HEK293T (cell line): ENCODE measurements around the gene MAGEA9.
"Not testable (repeated sequence)": the region's sequence is repeated elsewhere in the genome, so short reads cannot be mapped to it uniquely, and the experiment has no call there.

Experiments
- CTCF ChIA-PET: fragments of 350-600 bp; formaldehyde crosslinking; extraction: SDS; loops from one replicate; lab custom pipeline; 2021; ENCODE audit warnings: antibody characterized with exemption, inconsistent platforms; lab: Yijun Ruan, JAX
- POLR2A ChIA-PET: fragments of 350-600 bp; formaldehyde crosslinking; extraction: SDS; loops from one replicate; lab custom pipeline; 2020; ENCODE audit warnings: antibody characterized with exemption, inconsistent platforms; lab: Yijun Ruan, JAX
- DNase-seq: peaks from one replicate; pipeline ENCODE4 v3.0.0; 2012; ENCODE audit warnings: mixed read lengths; ENCODE audit errors: extremely low spot score
- ARNT ChIP-seq: fragments of 450-650 bp; IDR thresholded peaks from 2 replicates; pipeline ENCODE4 v1.6.1; 2017; ENCODE audit warnings: mild to moderate bottlenecking
- BHLHE40 ChIP-seq: fragments of 450-650 bp; IDR thresholded peaks from 2 replicates; pipeline ENCODE4 v1.6.1; 2016; ENCODE audit warnings: mild to moderate bottlenecking, moderate library complexity, borderline replicate concordance
- CTBP1 ChIP-seq: fragments of 450-650 bp; IDR thresholded peaks from 2 replicates; pipeline ENCODE4 v1.6.1; 2016; ENCODE audit warnings: borderline replicate concordance
- ELF4 ChIP-seq: fragments of 450-650 bp; IDR thresholded peaks from 2 replicates; pipeline ENCODE4 v1.6.1; 2017; ENCODE audit warnings: antibody characterized with exemption
- FOXA1 ChIP-seq: fragments of 450-650 bp; IDR thresholded peaks from 2 replicates; pipeline ENCODE4 v1.6.1; 2016; ENCODE audit warnings: mild to moderate bottlenecking
- FOXK2 ChIP-seq: fragments of 450-650 bp; IDR thresholded peaks from 2 replicates; pipeline ENCODE4 v1.6.1; 2016; ENCODE audit warnings: mild to moderate bottlenecking
- FOXM1 ChIP-seq: fragments of 450-650 bp; IDR thresholded peaks from 2 replicates; pipeline ENCODE4 v1.6.1; 2017; ENCODE audit warnings: mild to moderate bottlenecking, borderline replicate concordance
- HDGF ChIP-seq: fragments of 450-650 bp; IDR thresholded peaks from 2 replicates; pipeline ENCODE4 v1.6.1; 2017; ENCODE audit warnings: antibody characterized with exemption, borderline replicate concordance
- L3MBTL2 ChIP-seq: fragments of 450-650 bp; conservative IDR thresholded peaks from 2 replicates; pipeline ENCODE4 v1.6.1; 2016; ENCODE audit warnings: mild to moderate bottlenecking
- LEF1 ChIP-seq: fragments of 450-650 bp; IDR thresholded peaks from 2 replicates; pipeline ENCODE4 v1.6.1; 2017; ENCODE audit warnings: mild to moderate bottlenecking, borderline replicate concordance
- NFRKB ChIP-seq: fragments of 450-650 bp; IDR thresholded peaks from 2 replicates; pipeline ENCODE4 v1.6.1; 2016; ENCODE audit warnings: mild to moderate bottlenecking, moderate library complexity
- SP1 ChIP-seq: fragments of 450-650 bp; IDR thresholded peaks from 2 replicates; pipeline ENCODE4 v1.6.1; 2017
- SUZ12 ChIP-seq: fragments of 450-650 bp; IDR thresholded peaks from 2 replicates; pipeline ENCODE4 v1.6.1; 2016; ENCODE audit warnings: mild to moderate bottlenecking
- TARDBP ChIP-seq: fragments of 450-650 bp; IDR thresholded peaks from 2 replicates; pipeline ENCODE4 v1.6.1; 2016
- ZNF384 ChIP-seq: fragments of 450-650 bp; IDR thresholded peaks from 2 replicates; pipeline ENCODE4 v1.6.1; 2016
- TF ChIP-seq, protein P1 (sequence below): fragments of 450-650 bp; IDR thresholded peaks from 2 replicates; pipeline ENCODE4 v1.6.1; 2016

MAGEA9 gene, protein sequence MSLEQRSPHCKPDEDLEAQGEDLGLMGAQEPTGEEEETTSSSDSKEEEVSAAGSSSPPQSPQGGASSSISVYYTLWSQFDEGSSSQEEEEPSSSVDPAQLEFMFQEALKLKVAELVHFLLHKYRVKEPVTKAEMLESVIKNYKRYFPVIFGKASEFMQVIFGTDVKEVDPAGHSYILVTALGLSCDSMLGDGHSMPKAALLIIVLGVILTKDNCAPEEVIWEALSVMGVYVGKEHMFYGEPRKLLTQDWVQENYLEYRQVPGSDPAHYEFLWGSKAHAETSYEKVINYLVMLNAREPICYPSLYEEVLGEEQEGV

DNA sequence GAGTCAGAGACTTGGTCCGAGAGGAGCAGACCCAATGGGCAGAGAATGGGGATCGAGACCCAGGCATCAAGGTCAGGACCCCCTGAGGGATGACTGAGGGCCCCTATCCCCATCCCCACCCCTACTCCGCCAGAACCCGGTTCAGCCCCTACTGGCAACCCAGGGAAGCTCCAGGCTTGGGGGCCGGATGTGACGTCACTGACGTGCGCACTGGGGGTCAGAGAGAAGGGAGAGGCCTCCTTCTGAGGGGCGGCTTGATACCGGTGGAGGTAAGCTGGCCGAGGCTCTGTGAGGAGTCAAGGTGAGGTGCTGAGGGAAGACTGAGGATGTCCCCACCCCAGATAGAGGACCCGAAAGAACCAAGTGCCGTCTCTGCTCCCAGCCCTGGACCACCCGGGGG, at the start of gene MAGEA9:
Gene MAGEA9, plus strand, starts transcription at position 204 of the 400 bp plus-strand sequence. CDS start 4,281 bp downstream, outside the sequence.
- POLR2A ChIA-PET, DNase-seq, CTCF ChIA-PET: not testable (repeated sequence)

DNA sequence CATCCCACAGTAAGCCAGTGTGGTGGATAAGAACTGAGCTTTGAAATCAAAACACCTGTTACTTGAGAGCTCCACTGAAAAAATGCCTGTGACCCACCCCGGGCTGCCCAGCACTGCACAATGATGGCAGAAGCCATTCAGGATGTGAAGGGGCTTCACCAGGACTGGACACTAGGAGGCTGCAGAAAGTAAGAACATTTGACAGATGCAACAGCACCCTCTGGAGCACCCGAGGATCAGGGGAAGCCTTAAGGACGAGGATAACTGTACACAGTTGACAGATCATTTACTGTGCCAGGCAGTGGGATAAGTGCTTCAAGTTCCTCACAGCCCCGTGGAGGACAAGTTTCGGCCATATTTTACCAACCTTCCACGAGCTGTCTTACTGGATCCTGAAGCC, 39.5 kb upstream of the MAGEA9 start:
- POLR2A ChIA-PET, CTCF ChIA-PET, DNase-seq: not testable (repeated sequence)

DNA sequence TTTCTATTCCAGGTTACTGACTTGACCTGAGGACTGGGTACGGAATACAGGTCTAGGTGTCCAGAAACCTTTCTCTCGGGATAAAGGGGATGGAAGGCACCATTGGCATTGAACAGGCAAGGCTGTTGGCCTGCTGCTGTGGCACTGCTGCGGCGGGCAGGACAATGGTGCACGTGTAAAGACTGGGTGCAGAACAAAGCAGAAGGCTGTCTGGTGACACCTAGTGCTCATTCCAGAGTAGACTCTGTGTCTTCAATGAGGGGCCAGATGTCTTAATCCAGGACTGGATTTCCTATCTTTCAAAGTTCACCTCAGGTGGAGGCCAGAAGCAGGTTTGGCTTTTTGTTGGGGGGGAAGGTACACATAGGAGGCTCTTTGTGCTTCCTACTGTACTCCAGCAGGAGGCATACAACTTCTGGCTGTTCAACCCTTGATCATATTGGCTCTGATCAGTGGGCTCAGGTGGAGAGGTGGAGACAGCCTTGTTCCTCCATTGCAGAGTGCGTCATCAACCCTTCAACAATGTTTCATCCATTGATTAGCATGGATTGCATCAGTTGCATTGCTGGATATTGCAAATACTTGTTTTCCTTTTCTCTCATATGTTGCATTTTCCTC, 35.2 kb upstream of the MAGEA9 start:
- DNase-seq, CTCF ChIA-PET, POLR2A ChIA-PET: not testable (repeated sequence)

DNA sequence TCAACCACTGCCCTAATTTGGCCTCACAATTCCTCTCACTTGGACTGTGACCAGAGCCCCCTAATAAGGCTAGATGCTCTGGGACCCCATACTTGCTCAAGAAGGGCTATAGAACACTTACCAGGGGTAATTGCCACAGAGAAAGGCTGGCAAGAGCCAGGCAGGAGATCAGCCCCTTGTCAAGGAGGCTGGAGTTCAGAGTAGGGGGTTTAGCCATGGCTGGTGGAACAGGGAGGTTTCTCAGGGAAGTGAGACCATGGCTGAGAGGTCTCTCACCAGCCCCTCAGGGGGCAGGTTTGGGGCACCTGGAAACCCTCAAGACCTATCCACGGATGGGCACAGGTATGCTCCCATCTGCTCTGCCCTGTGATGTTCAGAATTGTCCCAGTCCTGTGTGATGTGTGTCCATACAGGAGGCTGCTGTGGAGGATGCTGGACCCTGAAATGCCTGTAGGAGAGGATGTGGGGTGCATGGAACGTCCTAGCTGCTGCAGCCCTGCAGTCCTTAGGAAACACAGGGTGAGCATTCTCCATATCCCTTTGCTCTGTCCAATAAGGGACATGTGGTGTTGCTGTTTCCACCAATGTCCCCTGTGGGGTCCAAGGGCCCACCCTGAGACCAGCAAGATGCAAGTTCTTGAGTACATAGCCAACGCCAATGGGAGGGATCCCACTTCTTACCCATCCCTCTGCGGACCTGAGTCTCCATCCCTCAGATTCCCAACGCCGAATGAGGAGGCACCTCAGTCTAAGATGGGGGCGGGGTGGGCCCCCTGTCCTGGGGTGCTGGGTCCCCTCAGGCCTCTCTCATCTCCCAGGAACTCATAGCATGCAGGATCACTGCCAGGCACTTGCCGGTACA, 24.3 kb upstream of the MAGEA9 start:
- TF ChIP-seq L3MBTL2 (no peak), ZNF384 (no peak), CTBP1 (no peak), SP1 (no peak), NFRKB (no peak), FOXM1 (no peak), ELF4 (no peak)
- DNase-seq = no peak
- CTCF ChIA-PET = no interaction called here
- POLR2A ChIA-PET = no interaction called here

DNA sequence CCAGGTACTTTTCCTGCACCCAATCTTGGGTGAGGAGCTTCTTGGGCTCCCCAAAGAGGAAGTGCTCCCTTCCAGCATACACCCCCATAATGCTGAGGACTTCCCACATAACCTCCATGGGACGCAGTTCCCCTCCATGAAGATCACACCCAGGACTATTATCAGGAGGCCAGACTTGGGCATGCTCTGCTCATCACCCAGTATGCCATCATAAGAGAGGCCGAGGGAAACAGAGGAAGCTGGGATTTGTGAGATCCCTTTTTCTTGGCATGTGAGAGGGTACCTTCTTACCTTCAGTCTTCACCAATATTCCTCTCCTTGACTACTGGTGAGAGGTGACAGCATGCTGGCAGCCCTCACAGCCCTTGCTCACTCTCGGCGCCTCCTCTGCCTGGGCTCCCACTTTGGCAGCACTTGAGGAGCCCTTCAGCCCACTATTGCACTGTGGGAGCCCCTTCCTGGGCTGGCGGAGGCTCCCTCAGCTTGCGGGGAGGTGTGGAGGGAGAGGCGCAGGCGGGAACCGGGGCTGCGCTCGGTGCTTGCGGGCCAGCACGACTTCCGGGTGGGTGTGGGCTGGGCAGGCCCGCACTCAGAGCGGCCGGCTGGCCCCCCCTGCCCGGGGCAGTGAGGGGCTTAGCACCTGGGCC, 23.5 kb upstream of the MAGEA9 start:
- no peak for DNase-seq
- TF ChIP-seq TARDBP = no peak
- no peak for TF ChIP-seq ZNF384
- no peak for TF ChIP-seq ARNT
- TF ChIP-seq CTBP1 = no peak
- TF ChIP-seq L3MBTL2 = no peak
- TF ChIP-seq FOXK2 = no peak
- TF ChIP-seq ELF4 = no peak
- no peak for TF ChIP-seq FOXM1
- TF ChIP-seq NFRKB = no peak
- TF ChIP-seq, protein P1, sequence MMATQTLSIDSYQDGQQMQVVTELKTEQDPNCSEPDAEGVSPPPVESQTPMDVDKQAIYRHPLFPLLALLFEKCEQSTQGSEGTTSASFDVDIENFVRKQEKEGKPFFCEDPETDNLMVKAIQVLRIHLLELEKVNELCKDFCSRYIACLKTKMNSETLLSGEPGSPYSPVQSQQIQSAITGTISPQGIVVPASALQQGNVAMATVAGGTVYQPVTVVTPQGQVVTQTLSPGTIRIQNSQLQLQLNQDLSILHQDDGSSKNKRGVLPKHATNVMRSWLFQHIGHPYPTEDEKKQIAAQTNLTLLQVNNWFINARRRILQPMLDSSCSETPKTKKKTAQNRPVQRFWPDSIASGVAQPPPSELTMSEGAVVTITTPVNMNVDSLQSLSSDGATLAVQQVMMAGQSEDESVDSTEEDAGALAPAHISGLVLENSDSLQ = no peak
- POLR2A ChIA-PET = no interaction called here
- CTCF ChIA-PET = no interaction called here

DNA sequence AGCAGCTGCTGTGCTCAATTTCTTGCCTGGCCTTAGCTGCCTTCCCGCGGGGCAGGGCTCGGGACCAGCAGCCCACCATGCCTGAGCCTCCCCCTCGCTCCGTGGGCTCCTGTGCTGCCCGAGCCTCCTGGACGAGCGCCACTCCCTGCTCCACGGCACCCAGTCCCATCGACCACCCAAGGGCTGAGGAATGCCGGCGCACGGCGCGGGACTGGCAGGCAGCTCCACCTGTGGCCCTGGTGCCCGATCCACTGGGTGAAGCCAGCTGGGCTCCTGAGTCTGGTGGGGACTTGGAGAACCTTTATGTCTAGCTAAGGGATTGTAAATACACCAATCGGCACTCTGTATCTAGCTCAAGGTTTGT, 23.0 kb upstream of the MAGEA9 start:
- POLR2A ChIA-PET, CTCF ChIA-PET, DNase-seq: not testable (repeated sequence)

DNA sequence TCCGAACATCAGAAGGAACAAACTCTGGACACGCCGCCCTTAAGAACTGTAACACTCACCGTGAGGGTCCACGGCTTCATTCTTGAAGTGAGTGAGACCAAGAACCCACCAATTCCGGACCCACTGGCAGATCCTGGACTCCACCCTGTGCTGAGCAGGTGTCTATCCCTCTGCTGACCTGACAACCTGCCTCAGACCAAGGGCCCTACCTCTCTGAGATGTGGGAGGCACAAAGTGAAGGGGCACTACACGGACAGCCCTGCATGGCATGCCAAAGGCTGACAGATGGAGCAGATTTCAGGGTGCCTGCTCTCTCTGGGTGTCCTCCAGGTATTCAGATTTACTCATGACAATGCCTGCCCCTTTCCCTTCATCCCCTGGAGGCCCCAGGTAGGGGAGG, 21.9 kb upstream of the MAGEA9 start:
- ChIA-PET CTCF (no interaction called here), POLR2A (no interaction called here)
- DNase-seq = no peak
- TF ChIP-seq FOXM1 = no peak
- TF ChIP-seq LEF1 = no peak
- TF ChIP-seq SP1 = no peak
- TF ChIP-seq ELF4 = no peak
- no peak for TF ChIP-seq NFRKB
- no peak for TF ChIP-seq HDGF
- TF ChIP-seq FOXK2 = no peak
- no peak for TF ChIP-seq ARNT
- no peak for TF ChIP-seq FOXA1
- no peak for TF ChIP-seq ZNF384
- no peak for TF ChIP-seq SUZ12
- no peak for TF ChIP-seq TARDBP
- no peak for TF ChIP-seq CTBP1
- no peak for TF ChIP-seq BHLHE40

DNA sequence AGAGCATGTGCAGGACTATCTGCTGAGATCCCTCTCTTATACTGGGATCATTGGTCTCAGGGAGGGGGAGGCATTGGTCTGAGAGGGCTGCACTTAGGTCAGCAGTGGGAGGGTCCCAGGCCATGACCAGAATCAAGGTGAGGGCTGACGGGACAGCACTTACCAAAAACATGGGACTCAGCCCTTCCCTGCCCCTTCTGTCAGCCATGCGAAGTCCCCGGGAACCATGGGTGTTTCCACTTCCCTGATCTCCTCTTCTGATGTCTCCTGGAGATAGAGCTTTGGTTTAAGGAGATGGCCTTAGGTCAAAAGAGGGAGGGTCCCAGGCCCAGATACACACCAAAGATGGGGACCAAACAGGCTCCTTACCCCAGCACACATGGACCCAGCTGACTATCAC, 20.8 kb upstream of the MAGEA9 start:
- CTCF ChIA-PET = no interaction called here
- TF ChIP-seq ZNF384 (no peak), SUZ12 (no peak), ELF4 (no peak), NFRKB (no peak), CTBP1 (no peak), TARDBP (no peak), L3MBTL2 (no peak), FOXK2 (no peak), ARNT (no peak), BHLHE40 (no peak), FOXA1 (no peak), FOXM1 (no peak), HDGF (no peak), SP1 (no peak), LEF1 (no peak)
- TF ChIP-seq, protein P1 = no peak
- DNase-seq = no peak
- POLR2A ChIA-PET = no interaction called here

DNA sequence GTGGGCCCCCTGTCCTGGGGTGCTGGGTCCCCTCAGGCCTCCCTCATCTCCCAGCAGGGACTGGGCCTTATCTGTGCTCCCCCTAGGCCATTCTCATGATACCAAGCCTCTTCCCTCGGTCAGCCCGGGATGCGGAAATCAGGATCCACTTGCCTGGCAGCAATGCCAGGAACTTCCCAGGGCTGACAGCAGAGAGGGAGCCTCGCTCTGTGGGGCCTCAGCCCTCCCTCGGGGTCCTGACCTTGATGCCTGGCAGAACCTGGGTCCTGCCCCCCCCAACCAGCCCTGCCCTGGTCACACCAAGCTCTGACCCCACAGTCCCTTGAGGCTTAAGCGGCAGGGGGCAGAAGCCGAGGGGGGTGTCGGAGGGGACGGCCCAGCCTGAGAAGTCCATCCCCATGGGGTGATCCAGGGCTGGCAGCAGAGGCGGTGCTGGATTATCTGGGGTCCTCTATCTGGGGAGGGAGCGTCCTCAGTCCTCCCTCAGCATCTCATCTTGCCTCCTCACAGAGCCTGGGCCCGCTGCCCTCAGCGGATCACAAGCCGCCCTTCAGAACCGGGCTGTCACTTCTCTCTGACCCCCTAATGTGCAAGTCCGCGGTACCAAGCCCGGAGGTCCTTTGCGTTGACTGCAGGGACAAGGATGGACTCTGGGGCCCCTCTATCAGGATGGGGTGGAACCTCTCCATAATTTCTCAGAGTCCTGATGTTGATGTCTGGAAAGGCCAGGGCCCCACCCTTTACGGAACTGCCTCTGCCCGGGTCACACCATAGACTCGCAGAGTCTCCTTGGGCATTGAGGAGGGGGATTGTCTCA, 19.7 kb upstream of the MAGEA9 start:
- POLR2A ChIA-PET, DNase-seq, CTCF ChIA-PET: not testable (repeated sequence)
